ENCODE results near the gene PPP1R3F. TPM values are rescaled to one million over a fixed set of nuclear protein-coding genes. Genes with fewer than 3 reads are reported as not detected.
"Not testable (repeated sequence)": the region's sequence is repeated elsewhere in the genome, so short reads cannot be mapped to it uniquely, and the experiment has no call there.

PPP1R3F gene
- total RNA-seq, 1 experiment from 2014 or later: 3.6 TPM

GRCh38 chrX:49316085-49316484, 46.5 kb downstream of the PPP1R3F start:
- H4K20me1 ChIP-seq (ENCODE audit: insufficient read depth): no peaks in the 10 kb centered on the region
- H3F3A ChIP-seq (ENCODE audit: insufficient read depth, low read depth): no peaks in the 10 kb centered on the region
- H3K9me2 ChIP-seq (ENCODE audit: insufficient read depth): no peaks in the 10 kb centered on the region
- H3K4me1 ChIP-seq (replicated peaks; ENCODE audit: insufficient read depth): no peaks in the 10 kb centered on the region
- ChIA-PET CTCF (no interaction called here), POLR2A (ENCODE audit: unreplicated experiment) (no interaction called here)
- no peaks in the 10 kb centered on the region for H3K27me3 ChIP-seq (ENCODE audit: insufficient read depth, low read depth)
- no peaks in the 10 kb centered on the region for H3K36me3 ChIP-seq (ENCODE audit: low read depth)
- no peak overlapping the region for H3K27ac ChIP-seq
- H3K4me3 ChIP-seq: no peak overlapping the region
- intact Hi-C loops (cut with micrococcal nuclease; ENCODE audit: unreplicated experiment): no loop called here
- H3K4me2 ChIP-seq: no peak overlapping the region
- H3K9me3 ChIP-seq (ENCODE audit: insufficient read depth, low read depth): no peaks in the 10 kb centered on the region
- H3K79me2 ChIP-seq (ENCODE audit: low read depth): no peaks in the 10 kb centered on the region
- BruUV-seq (replicated peaks): no TSS peak
- DNase-seq: no peak
- no peak overlapping the region for H2AFZ ChIP-seq
- no peak for TF ChIP-seq EZH2 (IDR thresholded peaks at IDR 0.05; ENCODE audit: low read depth)
- no peak for TF ChIP-seq CTCF (conservative IDR thresholded peaks at IDR 0.05)

GRCh38 chrX:49321737-49322136, 52.1 kb downstream of the PPP1R3F start, which contains the start of gene GAGE12J:
Gene GAGE12J, plus strand, starts transcription at chrX:49322037. Its CDS starts 1,157 bp downstream, at chrX:49323194.
- H3K79me2 ChIP-seq (ENCODE audit: low read depth); H3K4me2 ChIP-seq; H2AFZ ChIP-seq; H4K20me1 ChIP-seq (ENCODE audit: insufficient read depth); H3K27ac ChIP-seq; BruUV-seq (replicated peaks); DNase-seq; H3K9me2 ChIP-seq (ENCODE audit: insufficient read depth); CTCF ChIA-PET; H3K9me3 ChIP-seq (ENCODE audit: insufficient read depth, low read depth); H3K36me3 ChIP-seq (ENCODE audit: low read depth); H3K27me3 ChIP-seq (ENCODE audit: insufficient read depth, low read depth); POLR2A ChIA-PET (ENCODE audit: unreplicated experiment); H3K4me3 ChIP-seq; H3K4me1 ChIP-seq (replicated peaks; ENCODE audit: insufficient read depth); H3F3A ChIP-seq (ENCODE audit: insufficient read depth, low read depth); intact Hi-C loops (cut with micrococcal nuclease; ENCODE audit: unreplicated experiment): not testable (repeated sequence)

GRCh38 chrX:49322266-49322665, 52.7 kb downstream of the PPP1R3F start:
- H3K9me3 ChIP-seq (ENCODE audit: insufficient read depth, low read depth); H3K79me2 ChIP-seq (ENCODE audit: low read depth); H3K4me3 ChIP-seq; DNase-seq; H3K27me3 ChIP-seq (ENCODE audit: insufficient read depth, low read depth); H3K4me2 ChIP-seq; H3F3A ChIP-seq (ENCODE audit: insufficient read depth, low read depth); BruUV-seq (replicated peaks); intact Hi-C loops (cut with micrococcal nuclease; ENCODE audit: unreplicated experiment); H2AFZ ChIP-seq; H3K9me2 ChIP-seq (ENCODE audit: insufficient read depth); H3K36me3 ChIP-seq (ENCODE audit: low read depth); H3K27ac ChIP-seq; CTCF ChIA-PET; H4K20me1 ChIP-seq (ENCODE audit: insufficient read depth); H3K4me1 ChIP-seq (replicated peaks; ENCODE audit: insufficient read depth); POLR2A ChIA-PET (ENCODE audit: unreplicated experiment): not testable (repeated sequence)

GRCh38 chrX:49323735-49324134, 54.1 kb downstream of the PPP1R3F start:
- H2AFZ ChIP-seq; BruUV-seq (replicated peaks): not testable (repeated sequence)

GRCh38 chrX:49330421-49330820, 60.8 kb downstream of the PPP1R3F start:
- H3K27ac ChIP-seq; H3F3A ChIP-seq (ENCODE audit: insufficient read depth, low read depth); H3K4me2 ChIP-seq; DNase-seq; H3K9me2 ChIP-seq (ENCODE audit: insufficient read depth); CTCF ChIA-PET; H3K4me1 ChIP-seq (replicated peaks; ENCODE audit: insufficient read depth); H3K27me3 ChIP-seq (ENCODE audit: insufficient read depth, low read depth); POLR2A ChIA-PET (ENCODE audit: unreplicated experiment); H4K20me1 ChIP-seq (ENCODE audit: insufficient read depth); intact Hi-C loops (cut with micrococcal nuclease; ENCODE audit: unreplicated experiment); H2AFZ ChIP-seq; BruUV-seq (replicated peaks); H3K36me3 ChIP-seq (ENCODE audit: low read depth); H3K79me2 ChIP-seq (ENCODE audit: low read depth); H3K4me3 ChIP-seq; H3K9me3 ChIP-seq (ENCODE audit: insufficient read depth, low read depth): not testable (repeated sequence)

More at GRCh38 chrX:49323735-49324134, 54.1 kb downstream of the PPP1R3F start:
- H3K4me2 ChIP-seq; H3K4me1 ChIP-seq (replicated peaks; ENCODE audit: insufficient read depth); H3K9me3 ChIP-seq (ENCODE audit: insufficient read depth, low read depth); H4K20me1 ChIP-seq (ENCODE audit: insufficient read depth); H3K9me2 ChIP-seq (ENCODE audit: insufficient read depth); H3F3A ChIP-seq (ENCODE audit: insufficient read depth, low read depth); H3K79me2 ChIP-seq (ENCODE audit: low read depth); H3K27ac ChIP-seq; intact Hi-C loops (cut with micrococcal nuclease; ENCODE audit: unreplicated experiment); POLR2A ChIA-PET (ENCODE audit: unreplicated experiment); DNase-seq; H3K27me3 ChIP-seq (ENCODE audit: insufficient read depth, low read depth); H3K36me3 ChIP-seq (ENCODE audit: low read depth); CTCF ChIA-PET; H3K4me3 ChIP-seq: not testable (repeated sequence)

GRCh38 chrX:49331282-49331681, 61.7 kb downstream of the PPP1R3F start, which contains the start of gene GAGE13:
Gene GAGE13, plus strand, starts transcription at chrX:49331582. Its CDS starts 1,156 bp downstream, at chrX:49332738.
- POLR2A ChIA-PET (ENCODE audit: unreplicated experiment); DNase-seq; H2AFZ ChIP-seq; H3K4me1 ChIP-seq (replicated peaks; ENCODE audit: insufficient read depth); H3K4me3 ChIP-seq; H4K20me1 ChIP-seq (ENCODE audit: insufficient read depth); H3K27ac ChIP-seq; H3K79me2 ChIP-seq (ENCODE audit: low read depth); intact Hi-C loops (cut with micrococcal nuclease; ENCODE audit: unreplicated experiment); H3K27me3 ChIP-seq (ENCODE audit: insufficient read depth, low read depth); H3K9me2 ChIP-seq (ENCODE audit: insufficient read depth); H3K4me2 ChIP-seq; BruUV-seq (replicated peaks); H3K36me3 ChIP-seq (ENCODE audit: low read depth); H3F3A ChIP-seq (ENCODE audit: insufficient read depth, low read depth); CTCF ChIA-PET; H3K9me3 ChIP-seq (ENCODE audit: insufficient read depth, low read depth): not testable (repeated sequence)

GRCh38 chrX:49331841-49332240, 62.2 kb downstream of the PPP1R3F start:
- CTCF ChIA-PET; H3K9me2 ChIP-seq (ENCODE audit: insufficient read depth); H4K20me1 ChIP-seq (ENCODE audit: insufficient read depth); H3K27me3 ChIP-seq (ENCODE audit: insufficient read depth, low read depth); H3K4me2 ChIP-seq; H3K4me1 ChIP-seq (replicated peaks; ENCODE audit: insufficient read depth); DNase-seq; H3K27ac ChIP-seq; H3F3A ChIP-seq (ENCODE audit: insufficient read depth, low read depth); H3K79me2 ChIP-seq (ENCODE audit: low read depth); intact Hi-C loops (cut with micrococcal nuclease; ENCODE audit: unreplicated experiment); POLR2A ChIA-PET (ENCODE audit: unreplicated experiment); BruUV-seq (replicated peaks); H3K36me3 ChIP-seq (ENCODE audit: low read depth); H2AFZ ChIP-seq; H3K4me3 ChIP-seq; H3K9me3 ChIP-seq (ENCODE audit: insufficient read depth, low read depth): not testable (repeated sequence)
